CD4-positive, alpha-beta memory T cell (primary cell): ENCODE data around the gene NCAPD2. TPM values are rescaled to one million over a fixed set of nuclear protein-coding genes. Genes with fewer than 3 reads are reported as not detected.

Experiments used
- CTCF ChIA-PET: fragments of 350-600 bp; sonication (Branson Sonifier 250); formaldehyde crosslinking; loops from one replicate; lab custom pipeline; 2021; ENCODE audit warnings: inconsistent platforms; ENCODE audit not compliant: partially characterized antibody; lab: Charles Lee
- POLR2A ChIA-PET: fragments of 350-600 bp; sonication (Branson Sonifier 250); formaldehyde crosslinking; loops from one replicate; lab custom pipeline; 2021; ENCODE audit not compliant: partially characterized antibody; lab: Charles Lee
- DNase-seq, 5 donors: peaks; one replicate each; pipeline versions ENCODE4 v3.0.0 to v3.0.0-alpha.2; 2020 to 2022; ENCODE audit warnings: mixed read lengths in 1 of 5
- H3K27ac ChIP-seq: one replicate; pipeline ENCODE4 v1.7.0; 2013; ENCODE audit warnings: low read depth, low read length
- H3K27me3 ChIP-seq: 2 replicates; pipeline ENCODE4 v1.7.0; 2013; ENCODE audit warnings: mild to moderate bottlenecking, low read length, moderate library complexity; ENCODE audit not compliant: insufficient read depth
- H3K36me3 ChIP-seq: 2 replicates; pipeline ENCODE4 v1.7.0; 2013; ENCODE audit warnings: mild to moderate bottlenecking, low read length, moderate library complexity; ENCODE audit not compliant: insufficient read depth
- H3K4me1 ChIP-seq: 2 replicates; pipeline ENCODE4 v1.7.0; 2013; ENCODE audit warnings: mild to moderate bottlenecking, low read length, moderate library complexity; ENCODE audit not compliant: insufficient read depth
- H3K4me3 ChIP-seq, 2 donors: one replicate each; pipeline ENCODE4 v1.7.0; 2013; ENCODE audit warnings: low read length in 2 of 2, mild to moderate bottlenecking in 1 of 2
- H3K9me3 ChIP-seq, 2 donors: one replicate each; pipeline ENCODE4 v1.7.0; 2013; ENCODE audit warnings: low read length in 2 of 2, control low read depth in 1 of 2; ENCODE audit not compliant: control insufficient read depth in 1 of 2
- H3K27ac Mint-ChIP-seq, 7 donors: one replicate each; pipeline ENCODE4 v1.8.0; 2020 to 2021; ENCODE audit warnings: mixed read lengths in 7 of 7, mild to moderate bottlenecking in 6 of 7, inconsistent platforms in 3 of 7, moderate library complexity in 3 of 7
- H3K27me3 Mint-ChIP-seq, 2 donors: one replicate each; pipeline ENCODE4 v1.8.0; 2020 to 2021; ENCODE audit warnings: mixed read lengths in 2 of 2
- H3K36me3 Mint-ChIP-seq, 2 donors: one replicate each; pipeline ENCODE4 v1.8.0; 2020 to 2021; ENCODE audit warnings: mixed read lengths in 2 of 2, inconsistent platforms in 1 of 2, mild to moderate bottlenecking in 1 of 2
- H3K4me1 Mint-ChIP-seq, 4 donors: one replicate each; pipeline ENCODE4 v1.8.0; 2020 to 2021; ENCODE audit warnings: mixed read lengths in 4 of 4, mild to moderate bottlenecking in 1 of 4
- H3K4me3 Mint-ChIP-seq, 8 donors: one replicate each; pipeline ENCODE4 v1.8.0; 2020 to 2021; ENCODE audit warnings: mixed read lengths in 8 of 8, mild to moderate bottlenecking in 7 of 8, moderate library complexity in 6 of 8, inconsistent platforms in 3 of 8
- H3K9me3 Mint-ChIP-seq, 8 donors: one replicate each; pipeline ENCODE4 v1.8.0; 2020 to 2021; ENCODE audit warnings: mixed read lengths in 8 of 8, mild to moderate bottlenecking in 5 of 8, inconsistent platforms in 3 of 8, moderate library complexity in 1 of 8
- intact Hi-C: fragments of 100-400 bp; cut with micrococcal nuclease; formaldehyde crosslinking; loops from one replicate; pipeline ENCODE4 v1.15.1; 2023
- polyA plus RNA-seq, 2 donors: library from polyadenylated mRNA; unstranded; fragments of 300-500 nt; fragmentation: Illumina TruSeq; gene quantifications; one replicate each; pipeline ENCODE4 v1.2.3, GENCODE V29; 2021
- total RNA-seq, 2 experiments: library from RNA; stranded (reverse); gene quantifications; one replicate each; pipeline ENCODE4 v1.2.3, GENCODE V29; 2021

Gene NCAPD2
- total and polyA plus RNA-seq, 4 experiments from 2014 or later, result 15.7 to 39.8 (median 33.6) TPM

GRCh38 chr12:6532927-6533652 lies 39.2 kb downstream of the NCAPD2 start:
- H3K36me3 ChIP-seq, result peaks cover 45% of the 10 kb centered on the region
- peaks cover 35 to 81% of the 10 kb centered on the region in 2 donors for H3K36me3 Mint-ChIP-seq
- H3K27me3 ChIP-seq, result no peaks in the 10 kb centered on the region
- H3K4me1 Mint-ChIP-seq, result peaks cover 30 to 61% (median 42%) of the 10 kb centered on the region in 4 donors
- intact Hi-C loops, result no loop called here
- H3K27me3 Mint-ChIP-seq, result no peaks in the 10 kb centered on the region
- ChIA-PET POLR2A (interaction anchor here (0.8 to 10.5 kb wide), 16 partner anchors 21 to 426 kb away, joined by 3 to 237 read pairs (median 4); partner anchors contain the start of genes COPS7A, MRPL51, TAPBPL and TNFRSF1A), CTCF (interaction anchor here (0.9 to 2.2 kb wide), 6 partner anchors 19 to 72 kb away, joined by 3 to 6 read pairs (median 3); no protein-coding TSS in a partner anchor)
- peak overlapping the region; percentile 86 for H3K27ac ChIP-seq
- H3K4me3 Mint-ChIP-seq, result peak overlapping the region; percentile 77 to 98 (median 92)
- H3K4me1 ChIP-seq, result peaks cover 51% of the 10 kb centered on the region
- H3K27ac Mint-ChIP-seq, result peak overlapping the region; percentile 88 to 99 (median 97)
- peak overlapping the region; percentile 79 to 81 for H3K4me3 ChIP-seq
- DNase-seq, result peak in 4 of 5 donors; percentile 24 to 60 (median 31)
- no peaks in the 10 kb centered on the region for H3K9me3 ChIP-seq
- peaks cover 0 to 1% (median 0%) of the 10 kb centered on the region in 8 donors for H3K9me3 Mint-ChIP-seq

- Mint-ChIP-seq H3K9me3 (peaks cover 0 to 1% (median 0%) of the 10 kb centered on the region in 8 donors), H3K27me3 (no peaks in the 10 kb centered on the region), H3K27ac (peak overlapping the region; percentile 88 to 99 (median 97)), H3K36me3 (peaks cover 31 to 78% of the 10 kb centered on the region in 2 donors), H3K4me1 (peaks cover 30 to 65% (median 44%) of the 10 kb centered on the region in 4 donors), H3K4me3 (peak overlapping the region; percentile 77 to 98 (median 92))
- no peaks in the 10 kb centered on the region for H3K9me3 ChIP-seq
- no peaks in the 10 kb centered on the region for H3K27me3 ChIP-seq
- H3K27ac ChIP-seq, result peak overlapping the region; percentile 86
- ChIA-PET CTCF (interaction anchor here (1.5 to 7.9 kb wide), 9 partner anchors 38 to 210 kb away, joined by 3 to 162 read pairs (median 11); partner anchors contain the start of gene CD27), POLR2A (interaction anchor here (0.7 to 10.5 kb wide), 23 partner anchors 9 to 372 kb away, joined by 3 to 237 read pairs (median 10); partner anchors contain the start of genes CD27, COPS7A, MRPL51 and NCAPD2)
- DNase-seq, result peak in 1 of 5 donors; percentile 25
- H3K4me3 ChIP-seq, result peak overlapping the region; percentile 79 to 81
- peaks cover 45% of the 10 kb centered on the region for H3K36me3 ChIP-seq
- intact Hi-C loops, result no loop called here
- H3K4me1 ChIP-seq, result peaks cover 56% of the 10 kb centered on the region
These were observed 39.7 kb downstream of the NCAPD2 start for GRCh38 chr12:6533653-6533922.

DNA sequence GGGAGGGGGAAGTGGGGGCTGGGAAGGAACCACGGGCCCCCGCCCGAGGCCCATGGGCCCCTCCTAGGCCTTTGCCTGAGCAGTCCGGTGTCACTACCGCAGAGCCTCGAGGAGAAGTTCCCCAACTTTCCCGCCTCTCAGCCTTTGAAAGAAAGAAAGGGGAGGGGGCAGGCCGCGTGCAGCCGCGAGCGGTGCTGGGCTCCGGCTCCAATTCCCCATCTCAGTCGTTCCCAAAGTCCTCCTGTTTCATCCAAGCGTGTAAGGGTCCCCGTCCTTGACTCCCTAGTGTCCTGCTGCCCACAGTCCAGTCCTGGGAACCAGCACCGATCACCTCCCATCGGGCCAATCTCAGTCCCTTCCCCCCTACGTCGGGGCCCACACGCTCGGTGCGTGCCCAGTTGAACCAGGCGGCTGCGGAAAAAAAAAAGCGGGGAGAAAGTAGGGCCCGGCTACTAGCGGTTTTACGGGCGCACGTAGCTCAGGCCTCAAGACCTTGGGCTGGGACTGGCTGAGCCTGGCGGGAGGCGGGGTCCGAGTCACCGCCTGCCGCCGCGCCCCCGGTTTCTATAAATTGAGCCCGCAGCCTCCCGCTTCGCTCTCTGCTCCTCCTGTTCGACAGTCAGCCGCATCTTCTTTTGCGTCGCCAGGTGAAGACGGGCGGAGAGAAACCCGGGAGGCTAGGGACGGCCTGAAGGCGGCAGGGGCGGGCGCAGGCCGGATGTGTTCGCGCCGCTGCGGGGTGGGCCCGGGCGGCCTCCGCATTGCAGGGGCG lies 40.2 kb downstream of the NCAPD2 start, which contains the start of gene GAPDH:
GAPDH (plus strand) TSS at position 595 of the 772 bp plus-strand sequence. CDS start 316 bp downstream, outside the sequence.
- POLR2A ChIA-PET, result interaction anchor here (0.6 to 10.5 kb wide), 28 partner anchors 8 to 410 kb away, joined by 3 to 237 read pairs (median 9); partner anchors contain the start of genes C12orf57, CD27, CD4 and COPS7A
- Histone ChIP-seq H3K27ac (peak within 1 kb of the TSS; percentile 86), H3K4me1 (peaks cover 62% of the 10 kb centered on the region), H3K4me3 (peak within 1 kb of the TSS; percentile 79 to 81), H3K27me3 (no peaks in the 10 kb centered on the region), H3K9me3 (no peaks in the 10 kb centered on the region), H3K36me3 (peaks cover 43% of the 10 kb centered on the region)
- Mint-ChIP-seq H3K36me3 (peaks cover 27 to 77% of the 10 kb centered on the region in 2 donors), H3K9me3 (peaks cover 0 to 1% (median 0%) of the 10 kb centered on the region in 8 donors), H3K4me1 (peaks cover 30 to 67% (median 45%) of the 10 kb centered on the region in 4 donors), H3K27ac (peak within 1 kb of the TSS; percentile 88 to 99 (median 99)), H3K4me3 (peak within 1 kb of the TSS; percentile 90 to 98 (median 94)), H3K27me3 (no peaks in the 10 kb centered on the region)
- intact Hi-C loops, result loop anchor here (1.0 to 2.0 kb wide), 4 partner anchors 23 to 199 kb away; partner anchors contain the start of genes IFFO1, MRPL51 and VAMP1
- CTCF ChIA-PET, result interaction anchor here (1.6 to 8.0 kb wide), 12 partner anchors 18 to 211 kb away, joined by 3 to 162 read pairs (median 20); partner anchors contain the start of genes CD27 and VAMP1
- peak; percentile 85 to 89 (median 88) for DNase-seq

DNA sequence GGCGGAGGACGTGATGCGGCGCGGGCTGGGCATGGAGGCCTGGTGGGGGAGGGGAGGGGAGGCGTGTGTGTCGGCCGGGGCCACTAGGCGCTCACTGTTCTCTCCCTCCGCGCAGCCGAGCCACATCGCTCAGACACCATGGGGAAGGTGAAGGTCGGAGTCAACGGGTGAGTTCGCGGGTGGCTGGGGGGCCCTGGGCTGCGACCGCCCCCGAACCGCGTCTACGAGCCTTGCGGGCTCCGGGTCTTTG lies 40.7 kb downstream of the NCAPD2 start:
- no peaks in the 10 kb centered on the region for H3K27me3 ChIP-seq
- POLR2A ChIA-PET, result interaction anchor here (0.6 to 10.5 kb wide), 30 partner anchors 12 to 409 kb away, joined by 3 to 237 read pairs (median 8); partner anchors contain the start of genes C12orf57, CD27, CD4 and COPS7A
- peak overlapping the region; percentile 86 for H3K27ac ChIP-seq
- Mint-ChIP-seq H3K27me3 (no peaks in the 10 kb centered on the region), H3K27ac (peak overlapping the region; percentile 88 to 99 (median 99)), H3K4me3 (peak overlapping the region; percentile 90 to 98 (median 94)), H3K4me1 (peaks cover 33 to 72% (median 49%) of the 10 kb centered on the region in 4 donors), H3K36me3 (peaks cover 30 to 77% of the 10 kb centered on the region in 2 donors), H3K9me3 (peaks cover 0 to 1% (median 0%) of the 10 kb centered on the region in 8 donors)
- H3K9me3 ChIP-seq, result no peaks in the 10 kb centered on the region
- H3K4me1 ChIP-seq, result peaks cover 67% of the 10 kb centered on the region
- DNase-seq, result no peak
- H3K4me3 ChIP-seq, result peak overlapping the region; percentile 79 to 81
- CTCF ChIA-PET, result interaction anchor here (1.6 to 8.0 kb wide), 12 partner anchors 18 to 211 kb away, joined by 3 to 162 read pairs (median 20); partner anchors contain the start of genes CD27 and VAMP1
- intact Hi-C loops, result loop anchor here (1.0 to 2.0 kb wide), 4 partner anchors 22 to 199 kb away; partner anchors contain the start of genes IFFO1, MRPL51 and VAMP1
- peaks cover 40% of the 10 kb centered on the region for H3K36me3 ChIP-seq

- intact Hi-C loops, result loop anchor here (1.0 to 2.0 kb wide), 4 partner anchors 22 to 200 kb away; partner anchors contain the start of genes IFFO1, MRPL51 and VAMP1
- H3K4me3 ChIP-seq, result peak overlapping the region; percentile 79 to 81
- Mint-ChIP-seq H3K36me3 (peaks cover 26 to 74% of the 10 kb centered on the region in 2 donors), H3K4me3 (peak overlapping the region; percentile 90 to 98 (median 94)), H3K4me1 (peaks cover 36 to 77% (median 54%) of the 10 kb centered on the region in 4 donors), H3K27ac (peak overlapping the region; percentile 88 to 99 (median 99)), H3K9me3 (peaks cover 0 to 1% (median 0%) of the 10 kb centered on the region in 8 donors), H3K27me3 (no peaks in the 10 kb centered on the region)
- no peaks in the 10 kb centered on the region for H3K27me3 ChIP-seq
- peak; percentile 69 to 88 (median 74) for DNase-seq
- POLR2A ChIA-PET, result interaction anchor here (0.6 to 10.5 kb wide), 36 partner anchors 9 to 409 kb away, joined by 3 to 237 read pairs (median 8); partner anchors contain the start of genes C12orf57, CD27, CD4 and CHD4
- H3K9me3 ChIP-seq, result no peaks in the 10 kb centered on the region
- CTCF ChIA-PET, result interaction anchor here (0.8 to 8.0 kb wide), 15 partner anchors 17 to 212 kb away, joined by 3 to 162 read pairs (median 16); partner anchors contain the start of genes CD27, MRPL51 and VAMP1
- peak overlapping the region; percentile 86 for H3K27ac ChIP-seq
- peaks cover 72% of the 10 kb centered on the region for H3K4me1 ChIP-seq
- peaks cover 35% of the 10 kb centered on the region for H3K36me3 ChIP-seq
These were observed 41.2 kb downstream of the NCAPD2 start for GRCh38 chr12:6534945-6535696.

GRCh38 chr12:6535697-6535946 lies 41.7 kb downstream of the NCAPD2 start:
- ChIA-PET POLR2A (interaction anchor here (0.8 to 10.5 kb wide), 29 partner anchors 10 to 213 kb away, joined by 3 to 237 read pairs (median 9); partner anchors contain the start of genes CD27, CHD4, IFFO1 and MRPL51), CTCF (interaction anchor here (0.6 to 8.0 kb wide), 18 partner anchors 17 to 212 kb away, joined by 3 to 162 read pairs (median 12); partner anchors contain the start of genes CD27, MRPL51 and VAMP1)
- Mint-ChIP-seq H3K4me1 (peaks cover 39 to 82% (median 59%) of the 10 kb centered on the region in 4 donors), H3K36me3 (peaks cover 22 to 73% of the 10 kb centered on the region in 2 donors), H3K27ac (peak overlapping the region; percentile 88 to 99 (median 99)), H3K4me3 (peak overlapping the region; percentile 90 to 98 (median 94)), H3K9me3 (no peaks in the 10 kb centered on the region), H3K27me3 (no peaks in the 10 kb centered on the region)
- H3K4me3 ChIP-seq, result peak overlapping the region; percentile 79 to 81
- no peak for DNase-seq
- H3K36me3 ChIP-seq, result peaks cover 30% of the 10 kb centered on the region
- H3K9me3 ChIP-seq, result no peaks in the 10 kb centered on the region
- intact Hi-C loops, result loop anchor here (2.0 kb wide), 1 partner anchor 21 kb away; the partner anchor contains the start of gene IFFO1
- no peaks in the 10 kb centered on the region for H3K27me3 ChIP-seq
- peak overlapping the region; percentile 86 for H3K27ac ChIP-seq
- H3K4me1 ChIP-seq, result peaks cover 77% of the 10 kb centered on the region
